Peyer's patch (tissue), 4 donors: ENCODE results near the gene ZBTB16.

Experiments
- CTCF ChIP-seq, 6 experiments: fragments of 450-650 bp in 4 of 6; fragments of 200-600 bp in 2 of 6; sonication (generic) in 1 of 6; IDR thresholded peaks; one replicate each; pipeline ENCODE4 v1.5.1; 2017 to 2019; ENCODE audit warnings: antibody characterized with exemption in 6 of 6, mild to moderate bottlenecking in 3 of 6, moderate library complexity in 1 of 6
- POLR2A ChIP-seq, 2 donors: fragments of 450-650 bp; IDR thresholded peaks; one replicate each; pipeline ENCODE4 v1.5.1; 2017; ENCODE audit warnings: antibody characterized with exemption in 2 of 2, mild to moderate bottlenecking in 2 of 2, moderate library complexity in 2 of 2

- TF ChIP-seq CTCF (IDR thresholded peaks at IDR 0.05), result no peak
- no peak for TF ChIP-seq POLR2A (IDR thresholded peaks at IDR 0.05)
These were observed 7.4 kb upstream of the ZBTB16 start for GRCh38 chr11:114052160-114052559.
